GM21737 (cell line): ENCODE data around the gene RTRAF.

ENCODE experiments used
- ATAC-seq: cut with Tn5 transposase; IDR thresholded peaks from one replicate; pipeline ENCODE4 v1.9.1; 2021; ENCODE audit warnings: mild to moderate bottlenecking, moderate library complexity; ENCODE audit not compliant: unreplicated experiment

The RTRAF gene

DNA sequence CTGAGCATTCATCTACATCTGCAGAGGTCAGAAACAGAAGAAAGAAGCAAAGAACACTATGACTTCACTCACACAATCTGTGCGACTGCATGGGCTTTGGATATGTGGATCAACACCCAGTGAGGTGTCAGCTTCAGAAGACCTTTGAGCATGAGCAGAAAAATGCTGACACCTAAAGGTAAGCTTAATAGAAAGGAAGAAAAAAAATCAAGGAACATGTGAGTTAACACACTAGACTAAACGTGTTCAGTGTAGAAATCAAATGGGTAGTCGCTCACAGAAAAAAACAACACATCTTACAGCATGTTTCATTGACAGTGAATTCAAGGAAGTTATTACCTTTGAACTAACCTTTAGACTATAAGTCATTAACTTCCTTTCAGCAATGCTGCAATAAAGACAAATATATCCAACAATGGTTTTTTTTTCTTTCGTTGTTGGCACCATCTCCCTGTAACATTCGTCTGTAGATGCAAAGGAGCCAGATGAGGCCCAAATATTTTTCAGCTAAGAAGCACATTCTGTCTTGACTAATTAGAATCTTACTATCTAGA lies 30.9 kb downstream of the RTRAF start:
- no peak for ATAC-seq

DNA sequence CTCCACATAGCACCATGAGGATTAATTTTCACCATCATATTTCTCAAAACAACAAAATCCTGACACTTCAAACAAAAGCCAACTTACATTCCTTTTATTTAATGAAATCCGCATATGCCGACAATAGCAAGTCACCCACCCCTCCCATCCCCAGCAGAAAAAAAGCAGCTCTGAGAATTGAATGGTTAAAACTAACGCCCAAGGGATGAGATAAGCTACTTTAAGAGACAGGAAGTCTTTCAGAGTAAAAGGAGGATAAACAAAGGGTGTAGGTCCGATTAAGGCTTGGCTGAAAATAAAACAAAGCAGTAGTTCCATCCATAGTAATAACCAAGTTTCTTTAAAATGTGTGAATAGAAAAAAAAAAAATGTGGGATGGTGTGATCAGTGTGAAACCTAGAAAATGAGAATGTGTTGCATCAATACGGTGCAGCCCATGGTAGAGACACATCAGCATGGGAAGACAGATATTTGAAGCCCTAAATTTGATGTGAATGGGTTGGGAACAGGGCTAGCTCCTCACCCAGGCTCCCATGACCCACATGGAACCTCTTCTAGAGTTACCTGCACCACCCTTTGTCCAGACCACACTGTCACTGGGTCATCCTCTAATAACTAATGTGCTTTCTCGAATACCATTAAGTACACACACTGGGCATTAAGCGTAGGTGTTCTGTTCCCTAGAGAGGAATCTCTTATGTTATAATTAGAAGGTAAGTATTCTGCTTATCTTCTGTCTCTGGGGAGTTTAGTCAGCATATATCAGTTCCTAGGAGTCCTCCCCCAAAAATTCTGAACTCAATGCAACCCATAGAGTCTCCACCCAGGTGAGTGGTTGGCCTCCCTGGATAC lies 31.7 kb downstream of the RTRAF start:
- no peak for ATAC-seq

DNA sequence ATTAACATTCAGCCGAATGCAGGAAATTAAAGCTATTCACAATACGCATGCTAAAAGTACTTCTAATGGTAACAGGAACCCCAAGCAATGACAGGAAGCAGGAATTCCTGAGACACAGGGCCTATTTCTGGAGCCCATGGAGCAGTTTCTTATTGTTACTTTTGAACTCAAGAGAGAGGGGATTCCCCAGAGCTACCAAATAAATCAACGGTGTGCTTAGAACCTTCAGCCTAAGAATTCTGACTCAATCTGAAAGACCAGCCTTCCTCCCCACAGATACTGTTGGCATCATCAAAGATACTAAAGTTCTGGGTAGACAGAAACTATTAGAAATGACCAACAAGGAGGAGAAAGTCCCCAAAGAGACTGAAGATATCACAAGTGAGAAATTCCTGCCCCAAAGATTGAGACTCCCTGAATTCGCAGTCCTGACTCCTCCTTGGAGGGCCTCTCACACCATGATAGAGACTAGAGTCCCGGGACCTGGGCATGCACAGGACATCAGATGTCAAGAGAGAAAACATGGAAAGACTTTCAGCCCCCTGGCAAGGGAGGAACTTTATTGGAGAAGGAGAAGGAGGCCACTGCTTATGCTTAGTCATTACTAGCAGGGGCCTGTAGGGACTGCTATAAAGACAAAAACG lies 32.7 kb downstream of the RTRAF start:
- ATAC-seq, result peak; percentile 72

DNA sequence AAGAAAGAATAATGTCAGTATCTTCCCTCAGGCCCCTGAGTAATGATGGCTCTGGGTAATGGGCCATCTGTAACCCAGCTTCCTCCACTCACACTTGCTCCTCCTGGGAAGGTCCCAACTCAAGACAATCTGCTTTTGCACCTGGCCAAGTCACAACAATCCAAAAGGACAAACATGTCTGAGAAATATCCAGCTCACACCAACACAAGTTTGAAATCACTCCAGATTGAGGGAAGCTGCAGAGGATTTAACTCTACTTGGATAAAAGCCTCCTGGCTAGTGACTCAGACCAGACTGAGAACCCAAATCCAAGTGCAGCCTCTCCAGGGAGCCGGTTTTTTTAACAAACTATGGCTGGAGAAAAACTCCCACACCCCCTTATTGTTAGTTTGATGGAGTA lies 34.2 kb downstream of the RTRAF start:
- ATAC-seq, result no peak

DNA sequence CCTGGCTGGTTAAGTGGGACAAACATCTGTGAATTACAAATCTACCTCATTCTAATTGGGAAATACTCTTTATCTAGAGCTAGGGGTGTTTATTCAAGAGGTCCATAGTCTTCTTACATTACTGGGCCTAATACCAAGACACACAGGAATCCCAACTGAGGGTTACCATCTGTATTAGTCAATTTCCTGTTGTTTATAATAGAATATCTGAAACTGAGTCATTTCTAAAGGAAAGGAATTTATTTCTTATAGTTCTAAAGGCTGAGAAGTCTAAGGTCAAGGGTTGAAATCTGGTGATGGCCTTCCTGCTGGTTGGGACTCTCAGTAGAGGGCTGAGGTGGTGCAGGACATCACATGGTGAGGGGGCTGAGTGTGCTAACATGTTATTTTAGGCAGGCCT lies 36.0 kb downstream of the RTRAF start:
- no peak for ATAC-seq

DNA sequence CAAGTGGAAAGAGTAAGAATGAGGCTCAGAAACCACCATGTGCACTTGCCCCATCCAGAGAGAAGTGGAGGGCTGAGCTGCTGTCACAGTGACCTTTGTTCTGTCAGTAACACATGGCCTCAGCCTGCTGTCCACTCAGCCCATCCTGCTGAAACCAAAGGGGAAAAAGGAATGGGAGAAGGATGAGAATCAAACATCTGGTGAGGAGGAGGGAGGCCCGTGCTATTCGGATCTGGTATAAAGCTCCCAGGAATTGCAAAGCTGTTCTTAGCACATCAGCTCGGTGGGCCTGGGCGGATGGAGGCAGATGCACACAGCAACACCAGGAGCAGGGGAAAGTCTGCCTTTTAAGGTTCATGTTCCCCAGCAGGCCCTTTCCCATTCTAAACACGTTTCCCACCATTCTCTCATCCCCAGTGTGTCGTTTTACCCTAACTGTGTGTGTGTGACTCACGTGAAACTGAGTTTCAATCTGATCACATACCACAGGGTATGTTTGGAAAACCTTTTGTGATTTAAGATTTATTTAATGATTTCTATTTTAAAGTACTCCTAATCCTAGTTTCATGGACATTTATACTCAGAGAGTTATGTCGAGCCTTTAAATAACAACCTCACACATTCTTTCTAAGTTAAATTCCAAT lies 36.8 kb downstream of the RTRAF start:
- no peak for ATAC-seq

DNA sequence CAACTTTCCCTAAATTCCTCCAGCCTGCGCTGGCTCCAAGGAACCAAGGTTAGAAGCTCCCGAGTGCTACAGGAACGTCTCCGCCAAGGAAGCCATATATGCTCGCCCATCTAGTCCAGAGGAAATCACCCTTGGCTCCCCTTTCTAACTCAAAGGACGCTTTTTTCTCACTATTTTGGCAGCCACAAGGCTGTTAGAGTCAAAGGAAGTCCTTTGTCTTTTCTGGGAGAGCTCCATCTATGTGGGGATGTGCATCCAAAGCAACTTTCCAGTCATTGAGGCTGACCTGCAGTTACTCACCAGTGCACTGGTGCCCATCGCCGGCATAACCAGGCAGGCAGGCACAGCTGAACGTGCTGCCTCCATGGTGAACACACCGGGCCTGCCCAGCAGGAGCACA lies 37.6 kb downstream of the RTRAF start:
- ATAC-seq, result no peak

DNA sequence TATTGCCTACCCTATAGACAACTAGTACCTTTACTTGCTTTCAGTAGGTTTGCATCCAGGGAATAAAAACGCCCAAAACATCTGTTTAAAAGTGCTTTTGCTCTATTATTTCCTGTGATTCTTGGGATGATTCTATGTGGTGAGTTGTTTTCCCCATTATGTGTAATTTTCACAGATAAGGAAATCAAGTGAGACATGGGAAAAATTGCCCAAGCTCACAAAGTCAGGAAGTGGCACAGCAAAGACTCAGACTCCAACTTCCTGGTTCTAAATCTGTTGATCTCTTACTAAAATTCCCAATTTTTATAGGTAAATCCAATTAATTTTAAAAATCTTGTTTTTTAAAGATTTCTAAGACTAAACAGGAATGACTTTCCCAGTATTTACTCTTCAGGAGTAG lies 40.5 kb downstream of the RTRAF start:
- ATAC-seq, result no peak

DNA sequence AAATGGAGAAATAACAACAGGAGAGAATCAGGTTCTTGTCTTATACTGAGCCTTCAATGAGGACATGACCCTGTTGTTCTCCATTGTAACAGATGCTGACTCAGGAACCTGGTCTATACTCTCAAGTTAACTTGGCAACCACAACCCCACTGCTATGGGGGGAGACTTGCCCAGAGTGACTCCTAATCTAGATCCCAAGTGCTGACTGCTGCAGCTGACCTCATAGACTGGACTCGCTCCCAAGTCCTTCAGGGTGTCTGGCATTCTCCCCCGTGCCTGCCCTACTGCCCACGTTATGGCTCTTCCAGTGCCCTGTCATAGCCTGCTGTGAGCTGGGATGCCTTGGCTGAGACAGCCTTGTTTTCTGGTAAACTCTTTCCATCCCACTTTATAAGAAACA lies 42.4 kb downstream of the RTRAF start:
- no peak for ATAC-seq

DNA sequence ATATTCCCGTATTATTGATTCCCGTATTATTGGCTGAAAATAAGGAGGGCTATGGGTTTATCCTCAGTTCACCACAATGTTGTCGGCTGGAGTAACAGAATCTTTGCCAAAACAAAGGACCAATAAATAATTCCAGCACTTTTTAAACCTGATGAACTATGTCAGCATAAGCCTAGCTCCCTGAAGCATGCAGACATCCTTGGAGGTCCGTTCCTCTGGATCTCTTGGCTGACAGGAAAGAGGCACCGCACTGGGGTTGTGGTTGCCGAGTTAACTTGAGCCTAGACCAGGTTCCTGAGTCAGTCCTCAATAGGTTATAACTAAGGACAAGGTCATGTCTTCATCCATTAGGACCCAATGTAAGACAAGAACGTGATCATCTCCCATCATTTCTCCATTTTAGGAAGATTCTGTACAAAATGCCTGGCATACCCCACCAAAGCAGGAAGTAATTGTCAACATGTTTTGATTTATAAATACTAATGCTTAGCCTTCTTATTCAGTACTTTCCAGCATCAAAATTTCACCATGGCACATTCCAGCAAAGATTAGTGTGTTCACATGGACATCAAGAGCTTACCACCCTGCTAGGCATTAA lies 43.0 kb downstream of the RTRAF start:
- ATAC-seq, result no peak

DNA sequence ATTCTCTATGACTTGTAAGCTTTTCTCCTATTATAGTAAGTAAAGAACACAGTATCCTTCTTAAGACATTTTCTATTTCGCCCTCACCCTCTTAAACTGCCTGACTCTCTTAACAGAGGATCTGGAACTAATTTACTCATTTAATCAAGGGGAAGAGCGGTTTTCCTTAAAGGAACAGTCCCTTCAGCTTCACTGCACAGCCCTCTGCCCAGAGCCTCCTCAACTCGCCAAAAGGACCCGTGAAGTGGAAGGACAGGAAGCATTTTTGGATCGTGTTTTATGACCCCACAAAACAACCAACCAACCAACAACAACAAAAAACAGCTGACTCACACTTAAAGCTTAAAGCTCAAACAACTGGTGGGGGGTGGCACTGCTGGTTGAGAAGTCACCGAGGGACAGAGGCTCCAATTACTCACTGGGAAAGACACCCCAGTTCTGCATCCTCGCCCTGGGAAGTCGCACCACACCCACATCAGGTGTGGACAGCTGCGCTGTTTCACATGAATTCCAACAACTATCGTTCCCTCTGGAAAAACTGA lies 43.8 kb downstream of the RTRAF start:
- ATAC-seq, result no peak

DNA sequence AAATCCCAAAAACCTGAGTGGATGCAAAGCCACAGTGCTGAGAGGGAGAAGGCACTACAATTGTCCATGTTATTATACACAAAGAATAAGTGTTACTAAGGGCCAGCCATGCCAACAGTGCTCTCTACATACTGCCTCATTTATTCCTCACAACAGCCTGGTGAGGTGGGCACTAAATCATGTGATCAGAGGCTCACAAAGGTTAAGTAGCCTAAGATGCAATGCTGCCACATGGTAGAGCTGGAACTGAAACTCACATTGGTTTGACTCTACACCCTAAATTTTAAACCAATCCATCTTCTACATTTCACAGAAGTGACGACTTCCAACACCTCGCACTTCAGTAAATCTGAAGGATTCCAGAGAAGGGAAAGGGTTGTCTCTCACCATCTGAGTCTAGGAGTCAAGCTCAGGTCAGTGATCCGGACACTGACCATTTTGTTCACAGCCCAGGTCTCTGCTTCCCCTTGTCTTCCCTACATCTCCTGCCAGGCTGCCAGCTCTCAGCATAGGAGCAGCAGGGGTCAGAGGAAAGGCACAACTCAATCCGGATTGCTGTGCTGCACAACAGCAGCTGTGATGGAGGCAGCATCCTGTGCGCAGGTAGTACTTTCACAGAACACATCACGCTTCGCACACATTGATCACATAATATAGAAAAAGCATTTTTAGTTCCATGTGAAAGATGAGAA lies 49.9 kb downstream of the RTRAF start:
- ATAC-seq, result no peak

DNA sequence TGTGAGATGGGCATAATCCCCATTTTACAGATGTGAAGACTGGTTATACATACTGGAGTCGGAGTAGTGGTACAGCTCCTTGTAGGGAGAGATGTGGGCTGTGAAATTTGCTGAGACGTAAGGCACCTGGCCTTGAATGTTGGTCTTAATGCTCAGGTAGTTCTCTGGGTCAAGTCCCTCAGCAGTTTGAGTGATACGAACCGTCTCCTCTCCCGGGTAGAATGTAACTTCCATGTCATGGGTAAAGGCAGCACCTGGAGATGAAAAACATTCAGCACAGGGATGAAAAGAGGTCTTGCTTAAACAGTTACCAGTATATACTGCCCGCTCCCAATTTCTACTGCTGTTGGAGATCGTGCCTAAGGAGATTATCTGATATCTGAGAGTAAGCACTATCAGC lies 51.3 kb downstream of the RTRAF start:
- ATAC-seq, result no peak

DNA sequence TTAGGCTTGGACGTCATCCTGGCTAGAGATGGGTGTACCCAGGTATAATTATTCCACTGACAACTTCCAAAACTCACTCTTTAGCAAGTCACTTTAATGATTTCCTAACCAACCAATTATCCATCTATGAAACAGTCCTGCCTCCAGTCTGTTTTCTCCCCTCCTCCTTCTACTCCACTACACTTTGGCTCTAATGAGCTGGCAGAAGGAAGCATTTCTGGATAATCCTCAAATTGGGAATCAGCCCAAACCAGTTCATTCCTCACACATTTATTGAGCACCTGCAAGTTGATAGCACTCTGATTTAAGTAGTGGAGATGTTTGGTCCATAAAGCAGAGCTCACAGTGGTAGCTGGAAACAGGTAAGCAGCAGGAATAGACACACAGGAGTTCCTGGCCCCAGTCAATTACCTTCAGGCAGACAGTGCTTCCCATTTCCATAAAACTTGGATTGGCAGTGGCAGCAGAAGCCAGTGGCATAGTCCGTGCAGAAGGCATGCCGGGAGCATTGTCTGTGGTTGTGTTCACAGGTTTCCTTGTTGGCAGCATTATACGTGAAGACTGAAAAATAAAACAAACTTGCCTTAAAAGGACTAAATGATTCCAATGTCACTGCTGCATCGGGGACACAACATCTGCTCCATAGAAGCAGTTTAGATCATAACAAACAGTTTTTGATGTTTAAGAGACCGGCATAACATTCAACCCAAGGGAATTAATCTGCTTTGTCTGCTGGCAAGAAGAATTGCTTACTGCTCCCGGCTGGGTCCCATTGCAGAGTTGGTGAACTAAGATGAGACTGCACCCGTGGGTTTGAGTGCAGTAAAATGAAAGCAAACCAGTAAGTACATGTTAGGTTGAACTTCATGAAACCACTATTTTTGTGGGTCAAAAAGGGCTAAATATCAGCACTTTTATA lies 53.3 kb downstream of the RTRAF start:
- no peak for ATAC-seq

DNA sequence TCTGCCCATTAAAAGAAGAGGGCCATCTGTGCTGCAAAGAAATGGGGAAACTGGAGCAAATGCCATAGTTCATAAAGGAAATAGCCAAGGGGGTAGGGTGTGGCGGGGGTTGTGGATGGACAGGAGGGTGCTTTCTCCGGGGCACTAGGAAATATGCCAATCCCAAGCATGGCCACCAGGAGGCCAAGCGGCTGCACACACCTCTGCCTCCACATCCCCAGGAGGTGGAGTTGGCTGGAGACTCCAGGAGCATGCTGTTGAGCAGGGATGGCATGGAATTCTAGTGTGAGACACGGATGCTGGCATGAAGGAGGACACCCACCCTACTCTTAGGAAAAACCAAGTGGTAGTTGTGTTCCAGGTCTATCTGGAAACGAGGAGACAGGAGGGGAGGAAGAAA lies 54.3 kb downstream of the RTRAF start:
- ATAC-seq, result no peak

DNA sequence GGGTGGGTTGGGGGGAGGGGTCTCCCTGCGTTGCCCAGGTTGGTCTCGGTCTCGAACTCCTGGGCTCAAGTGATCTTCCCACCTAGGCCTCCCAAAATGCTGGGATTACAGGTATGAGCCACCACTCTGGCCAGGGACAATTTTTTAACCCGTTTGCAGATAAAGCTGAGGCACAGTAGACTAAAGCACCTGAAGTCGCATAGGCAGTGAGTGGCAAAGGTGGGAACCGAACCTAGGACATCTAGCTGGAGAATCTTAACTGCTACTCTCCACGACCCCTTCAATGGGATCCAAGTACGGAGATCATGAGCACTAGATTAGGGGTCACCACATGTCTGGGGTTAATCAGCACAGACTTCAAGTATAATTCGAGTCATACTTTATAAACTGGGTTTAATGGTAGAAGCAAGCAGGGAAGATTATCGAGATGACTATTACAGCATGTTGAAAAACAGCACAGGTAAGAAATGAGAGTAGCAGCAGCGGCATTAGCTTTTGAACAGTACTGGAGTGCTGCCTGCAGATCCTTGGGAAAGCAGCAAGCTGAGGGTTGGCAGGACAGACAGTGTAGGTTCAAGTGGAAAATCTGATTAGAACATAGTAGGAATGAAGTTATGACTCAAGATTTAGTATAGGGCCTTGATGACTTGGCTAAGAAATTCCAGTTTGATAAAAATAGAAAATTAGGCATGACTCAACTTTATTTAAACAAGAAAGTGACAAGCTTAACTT lies 55.6 kb downstream of the RTRAF start:
- ATAC-seq, result no peak

DNA sequence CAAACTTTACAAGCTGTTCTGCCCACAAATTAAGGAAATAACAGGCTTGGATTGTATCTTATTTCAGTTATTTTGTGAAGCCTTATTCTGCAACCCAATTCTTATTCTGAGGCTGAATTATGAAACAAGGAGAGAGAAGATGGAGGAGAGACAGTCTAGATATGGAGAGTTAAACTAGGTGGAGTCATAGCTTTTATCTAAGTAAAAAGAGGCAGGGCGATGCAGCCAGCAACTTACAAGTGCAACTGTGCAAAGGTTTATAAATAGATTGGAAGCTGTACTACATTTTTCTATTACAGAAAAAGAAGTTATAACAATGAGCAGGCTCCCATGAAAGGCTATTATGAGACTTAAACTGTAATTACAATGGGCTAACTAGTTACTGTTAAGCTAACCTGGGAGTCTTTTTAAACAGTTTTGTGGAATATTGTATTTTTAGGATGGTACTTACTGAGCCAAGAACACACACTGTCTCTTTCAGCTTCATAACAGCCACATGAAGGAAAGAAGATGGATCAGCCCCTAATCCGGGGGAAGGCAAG lies 57.1 kb downstream of the RTRAF start:
- no peak for ATAC-seq

DNA sequence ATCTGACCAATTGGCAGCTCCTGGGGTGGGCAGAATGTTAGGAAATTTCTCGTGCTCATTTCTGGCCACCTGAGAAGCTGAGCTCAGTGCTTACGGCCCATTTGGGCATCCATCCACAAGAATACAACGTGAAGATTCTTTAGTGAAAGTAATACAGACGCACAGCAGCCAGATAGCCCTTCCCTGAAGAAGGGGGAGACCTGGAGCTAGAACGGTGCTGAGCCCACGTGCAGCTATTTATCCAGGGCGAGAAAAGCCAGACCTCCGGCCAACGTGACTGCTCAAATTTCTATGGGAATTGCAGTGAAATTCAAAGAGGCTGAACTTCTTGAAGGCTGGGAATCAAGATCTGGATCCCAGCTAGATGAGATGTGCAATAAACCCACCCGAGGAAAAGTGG lies 58.8 kb downstream of the RTRAF start:
- no peak for ATAC-seq
